ENCODE data around the gene LUC7L.
A peak's percentile ranks its signal among the peaks of the same experiment; 100 is the strongest.
"Not testable (repeated sequence)": the region's sequence is repeated elsewhere in the genome, so short reads cannot be mapped to it uniquely, and the experiment has no call there.

The LUC7L gene

DNA sequence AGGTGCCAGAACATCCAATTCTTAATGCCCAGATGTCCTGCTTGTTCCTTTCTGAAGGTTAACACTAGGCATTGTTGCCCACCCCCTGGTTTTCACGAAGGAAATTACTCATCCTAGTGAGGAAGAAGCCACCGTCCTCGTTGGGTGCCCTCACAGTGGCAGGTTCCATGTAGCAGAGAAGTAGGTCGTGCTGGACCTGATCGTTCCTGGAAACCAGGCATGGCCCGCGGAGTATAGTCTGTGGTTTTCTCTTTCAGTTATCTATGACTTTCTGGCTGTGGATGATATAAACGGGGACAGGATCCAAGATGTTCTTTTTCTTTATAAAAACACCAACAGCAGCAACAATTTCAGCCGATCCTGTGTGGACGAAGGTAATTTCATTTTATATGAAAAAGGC, 30.0 kb upstream of the LUC7L start:
- no peaks in the 10 kb centered on the region for H3K9me3 Mint-ChIP-seq
- H3K27ac Mint-ChIP-seq: no peak overlapping the region
- no peak for ATAC-seq (replicated peaks)
- H3K36me3 Mint-ChIP-seq (ENCODE audit: insufficient read depth): peaks cover 29% of the 10 kb centered on the region
- no peak for DNase-seq
- H3K4me1 Mint-ChIP-seq (ENCODE audit: low read depth in 2 of 2): peaks cover 0 to 3% of the 10 kb centered on the region in 2 donors
- H3K4me3 Mint-ChIP-seq: no peak overlapping the region
- H3K27me3 Mint-ChIP-seq: no peaks in the 10 kb centered on the region

DNA sequence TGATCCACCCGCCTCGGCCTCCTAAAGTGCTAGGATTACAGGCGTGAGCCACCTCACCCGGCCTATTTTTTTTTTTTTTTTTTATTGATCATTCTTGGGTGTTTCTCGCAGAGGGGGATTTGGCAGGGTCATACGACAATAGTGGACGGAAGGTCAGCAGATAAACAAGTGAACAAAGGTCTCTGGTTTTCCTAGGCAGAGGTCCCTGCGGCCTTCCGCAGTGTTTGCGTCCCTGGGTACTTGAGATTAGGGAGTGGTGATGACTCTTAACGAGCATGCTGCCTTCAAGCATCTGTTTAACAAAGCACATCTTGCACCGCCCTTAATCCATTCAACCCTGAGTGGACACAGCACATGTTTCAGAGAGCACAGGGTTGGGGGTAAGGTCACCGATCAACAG, 28.8 kb upstream of the LUC7L start:
- not testable (repeated sequence) for H3K27me3 Mint-ChIP-seq; H3K9me3 Mint-ChIP-seq; H3K27ac Mint-ChIP-seq; ATAC-seq (replicated peaks); H3K4me3 Mint-ChIP-seq; H3K4me1 Mint-ChIP-seq (ENCODE audit: low read depth in 2 of 2); DNase-seq
- peaks cover 26% of the 10 kb centered on the region for H3K36me3 Mint-ChIP-seq (ENCODE audit: insufficient read depth)

DNA sequence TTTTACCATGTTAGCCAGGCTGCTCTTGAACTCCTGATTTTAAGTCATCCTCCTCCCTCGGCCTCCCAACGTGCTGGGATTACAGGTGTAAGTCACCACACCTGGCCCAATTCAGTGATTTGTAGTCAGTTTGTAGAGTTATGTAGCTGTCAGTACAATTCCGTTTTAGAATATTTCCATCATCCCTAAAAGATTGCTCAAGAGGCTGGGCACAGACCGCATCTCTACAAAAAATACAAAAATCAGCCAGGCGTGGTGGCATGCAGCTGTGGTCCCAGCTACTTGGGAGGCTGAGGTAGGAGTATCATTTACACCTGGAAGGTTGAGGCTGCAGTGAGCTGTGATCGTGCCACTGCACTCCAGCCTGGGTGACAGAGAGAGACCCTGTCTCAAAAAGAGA, 25.9 kb upstream of the LUC7L start:
- Mint-ChIP-seq H3K27ac (no peak overlapping the region), H3K27me3 (no peaks in the 10 kb centered on the region), H3K9me3 (no peaks in the 10 kb centered on the region)

DNA sequence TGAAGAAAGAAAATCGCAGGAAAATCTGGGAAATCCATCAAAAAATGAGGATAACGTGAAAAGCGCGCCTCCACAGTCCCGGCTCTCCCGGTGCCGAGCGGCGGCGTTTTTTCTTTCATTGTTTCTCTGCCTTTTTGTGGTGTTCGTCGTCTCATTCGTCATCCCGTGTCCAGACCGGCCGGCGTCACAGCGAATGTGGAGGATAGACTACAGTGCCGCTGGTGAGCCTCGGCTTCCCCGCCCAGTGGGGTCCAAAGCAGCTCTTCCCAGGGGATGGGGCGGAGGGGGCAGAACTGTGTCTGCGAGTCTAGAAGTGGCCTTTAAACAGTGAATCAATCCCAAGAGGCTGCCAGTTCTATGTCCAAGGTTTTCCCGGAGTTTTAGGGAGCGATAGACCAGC, 25.2 kb upstream of the LUC7L start:
- ATAC-seq (replicated peaks): no peak
- peak overlapping the region in 1 of 2 donors; percentile 54 for H3K4me3 Mint-ChIP-seq
- no peak overlapping the region for H3K27ac Mint-ChIP-seq
- H3K27me3 Mint-ChIP-seq: no peaks in the 10 kb centered on the region
- peaks cover 10 to 12% of the 10 kb centered on the region in 2 donors for H3K4me1 Mint-ChIP-seq (ENCODE audit: low read depth in 2 of 2)
- DNase-seq: no peak
- H3K36me3 Mint-ChIP-seq (ENCODE audit: insufficient read depth): peaks cover 15% of the 10 kb centered on the region
- H3K9me3 Mint-ChIP-seq: no peaks in the 10 kb centered on the region

More for the DNA sequence above, 25.9 kb upstream of the LUC7L start:
- Mint-ChIP-seq H3K4me3 (no peak overlapping the region), H3K4me1 (ENCODE audit: low read depth in 2 of 2) (peaks cover 10 to 12% of the 10 kb centered on the region in 2 donors), H3K36me3 (ENCODE audit: insufficient read depth) (peaks cover 16% of the 10 kb centered on the region)
- DNase-seq (no peak), ATAC-seq (replicated peaks) (no peak)

DNA sequence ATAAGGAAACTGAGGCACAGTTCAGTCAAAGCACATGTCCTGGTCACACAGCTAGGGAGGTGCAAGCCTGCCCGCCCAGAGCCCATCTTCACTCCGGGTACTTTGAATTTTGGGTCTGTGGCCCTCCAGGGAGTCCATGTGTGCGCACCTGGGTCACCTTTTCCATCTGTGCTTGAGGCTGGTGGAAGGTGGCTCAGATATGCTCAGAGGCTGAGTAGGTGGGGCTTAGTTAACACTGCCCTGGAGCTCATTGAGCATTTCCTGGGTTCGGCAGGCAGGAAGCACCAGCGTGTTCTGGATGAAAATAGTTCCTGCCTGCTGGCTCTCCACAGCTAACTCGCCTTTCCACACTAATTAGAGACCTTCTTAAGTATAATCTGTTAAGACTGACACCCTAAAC, 24.6 kb upstream of the LUC7L start:
- Mint-ChIP-seq H3K9me3 (no peaks in the 10 kb centered on the region), H3K36me3 (ENCODE audit: insufficient read depth) (peaks cover 13% of the 10 kb centered on the region), H3K4me1 (ENCODE audit: low read depth in 2 of 2) (peaks cover 9 to 10% of the 10 kb centered on the region in 2 donors), H3K27me3 (no peaks in the 10 kb centered on the region), H3K27ac (no peak overlapping the region), H3K4me3 (peak overlapping the region; percentile 54 to 77)
- DNase-seq (no peak), ATAC-seq (replicated peaks) (no peak)

DNA sequence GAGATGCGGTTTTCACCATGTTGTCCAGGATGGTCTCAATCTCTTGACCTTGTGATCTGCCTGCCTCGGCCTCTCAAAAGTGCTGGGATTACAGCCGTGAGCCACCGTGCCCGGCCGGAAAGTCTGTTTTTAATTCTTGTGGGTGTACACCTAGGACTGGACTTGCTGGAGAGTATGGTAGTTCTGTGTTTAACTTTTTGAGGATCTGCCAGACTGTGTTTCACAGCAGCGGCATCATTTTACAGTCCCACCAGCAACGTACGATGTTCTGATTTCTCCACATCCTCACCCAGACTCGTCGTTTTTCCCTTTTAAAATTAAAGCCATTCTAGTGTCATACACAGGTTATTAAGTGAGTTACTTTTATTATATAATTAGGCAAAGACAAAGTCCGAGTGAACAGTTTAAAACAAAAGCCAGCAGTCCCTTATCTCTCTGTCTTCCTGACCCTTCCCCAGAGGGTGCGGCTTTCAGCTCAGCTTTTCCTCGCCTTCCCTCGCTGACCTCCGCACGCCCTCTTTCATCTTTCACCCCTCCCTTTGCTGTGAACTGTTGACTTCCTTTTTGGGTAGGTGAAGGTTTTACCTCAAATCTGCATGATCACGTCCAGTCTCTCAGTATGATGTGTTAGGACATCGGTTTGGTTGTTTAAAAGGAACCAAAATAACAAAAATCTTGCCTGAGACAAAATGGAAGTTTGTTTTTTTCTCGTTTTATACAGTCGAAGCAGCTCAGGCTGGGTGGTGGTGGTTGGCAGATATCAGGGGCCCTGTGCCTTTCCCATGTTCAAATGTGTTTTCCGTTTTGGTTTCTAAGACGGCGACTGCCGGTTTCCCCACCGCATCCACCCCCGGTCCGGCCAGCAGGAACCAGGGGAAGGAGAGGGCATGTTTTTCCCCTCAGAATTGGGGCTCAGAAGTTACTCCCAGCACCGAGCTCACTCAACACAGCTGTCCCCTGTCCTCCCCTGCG, 23.4 kb upstream of the LUC7L start:
- no peaks in the 10 kb centered on the region for H3K9me3 Mint-ChIP-seq
- H3K4me1 Mint-ChIP-seq (ENCODE audit: low read depth in 2 of 2): peaks cover 9 to 10% of the 10 kb centered on the region in 2 donors
- ATAC-seq (replicated peaks) (peak; percentile 76), DNase-seq (peak in 1 of 3 experiments; percentile 6)
- H3K4me3 Mint-ChIP-seq: peak overlapping the region; percentile 77 to 80
- peak overlapping the region; percentile 90 to 91 for H3K27ac Mint-ChIP-seq
- no peaks in the 10 kb centered on the region for H3K27me3 Mint-ChIP-seq
- H3K36me3 Mint-ChIP-seq (ENCODE audit: insufficient read depth): peaks cover 13% of the 10 kb centered on the region

DNA sequence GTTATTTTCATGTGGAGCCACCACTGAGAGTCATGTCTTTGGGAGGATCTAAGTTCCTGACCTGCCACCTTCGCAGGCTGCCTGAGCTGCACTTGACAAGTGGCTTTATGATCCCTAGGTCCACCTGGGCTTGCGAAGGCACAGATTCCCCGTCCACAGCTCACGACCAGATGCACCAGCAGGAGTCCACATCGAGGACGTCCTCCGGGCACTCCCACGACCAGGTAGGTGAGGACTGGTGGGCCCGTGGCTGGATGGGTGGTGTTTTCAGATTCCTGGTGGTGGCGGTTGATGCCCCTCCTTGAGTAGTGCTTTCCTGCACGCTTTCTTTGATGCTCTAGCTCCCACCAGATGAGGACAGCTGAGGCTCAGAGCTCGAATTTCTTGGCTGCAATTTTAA, 20.2 kb upstream of the LUC7L start:
- no peak overlapping the region for H3K4me3 Mint-ChIP-seq
- peaks cover 9 to 10% of the 10 kb centered on the region in 2 donors for H3K4me1 Mint-ChIP-seq (ENCODE audit: low read depth in 2 of 2)
- no peaks in the 10 kb centered on the region for H3K27me3 Mint-ChIP-seq
- no peak overlapping the region for H3K27ac Mint-ChIP-seq
- H3K9me3 Mint-ChIP-seq: no peaks in the 10 kb centered on the region
- peaks cover 11% of the 10 kb centered on the region for H3K36me3 Mint-ChIP-seq (ENCODE audit: insufficient read depth)
- DNase-seq: no peak
- ATAC-seq (replicated peaks): no peak

DNA sequence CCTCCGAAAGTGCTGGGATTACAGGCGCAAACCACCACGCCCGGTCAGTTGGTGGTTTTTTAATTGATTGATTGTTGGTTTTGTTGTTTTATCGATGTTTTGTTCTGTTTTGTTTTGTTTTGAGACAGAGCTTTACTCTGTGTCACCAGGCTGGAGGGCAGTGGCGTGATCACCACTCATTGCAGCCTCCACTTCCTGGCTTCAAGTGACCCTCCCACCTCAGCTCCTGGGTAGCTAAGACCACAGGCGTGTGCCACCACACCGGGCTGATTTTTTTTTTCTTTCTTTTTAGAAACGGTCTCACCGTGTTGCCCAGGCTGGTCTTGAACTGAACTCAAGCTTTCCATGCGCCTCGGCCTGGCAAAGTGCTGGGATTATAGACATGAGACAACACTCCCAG, 17.8 kb upstream of the LUC7L start:
- DNase-seq (no peak), ATAC-seq (replicated peaks) (no peak)
- Mint-ChIP-seq H3K27me3 (no peaks in the 10 kb centered on the region), H3K36me3 (ENCODE audit: insufficient read depth) (peaks cover 8% of the 10 kb centered on the region), H3K4me1 (ENCODE audit: low read depth in 2 of 2) (no peaks in the 10 kb centered on the region), H3K27ac (no peak overlapping the region), H3K4me3 (no peak overlapping the region), H3K9me3 (no peaks in the 10 kb centered on the region)

DNA sequence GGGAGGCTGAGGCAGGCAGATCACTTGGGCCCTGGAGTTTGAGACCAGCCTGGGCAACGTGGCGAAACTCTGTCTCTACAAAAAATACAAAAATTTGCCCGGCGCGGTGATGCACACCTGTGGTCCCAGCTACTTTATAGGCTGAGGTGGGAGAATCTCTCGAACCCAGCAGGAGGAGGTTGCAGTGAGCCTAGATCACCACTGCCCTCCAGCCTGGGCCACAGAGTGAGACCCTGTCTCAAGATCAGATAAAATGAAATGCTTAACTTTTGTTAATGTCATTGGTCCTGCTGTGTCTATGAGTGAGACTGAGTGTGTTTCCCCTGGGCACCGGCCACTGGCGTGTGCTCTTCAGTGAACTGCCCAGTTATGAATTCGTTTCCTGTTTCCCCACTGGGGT, 15.9 kb upstream of the LUC7L start:
- H3K27me3 Mint-ChIP-seq: no peaks in the 10 kb centered on the region
- peaks cover 5% of the 10 kb centered on the region for H3K36me3 Mint-ChIP-seq (ENCODE audit: insufficient read depth)
- H3K4me1 Mint-ChIP-seq (ENCODE audit: low read depth in 2 of 2): peaks cover 5 to 10% of the 10 kb centered on the region in 2 donors
- DNase-seq (no peak), ATAC-seq (replicated peaks) (no peak)
- no peak overlapping the region for H3K4me3 Mint-ChIP-seq
- H3K27ac Mint-ChIP-seq: peak overlapping the region; percentile 12 to 62
- no peaks in the 10 kb centered on the region for H3K9me3 Mint-ChIP-seq

DNA sequence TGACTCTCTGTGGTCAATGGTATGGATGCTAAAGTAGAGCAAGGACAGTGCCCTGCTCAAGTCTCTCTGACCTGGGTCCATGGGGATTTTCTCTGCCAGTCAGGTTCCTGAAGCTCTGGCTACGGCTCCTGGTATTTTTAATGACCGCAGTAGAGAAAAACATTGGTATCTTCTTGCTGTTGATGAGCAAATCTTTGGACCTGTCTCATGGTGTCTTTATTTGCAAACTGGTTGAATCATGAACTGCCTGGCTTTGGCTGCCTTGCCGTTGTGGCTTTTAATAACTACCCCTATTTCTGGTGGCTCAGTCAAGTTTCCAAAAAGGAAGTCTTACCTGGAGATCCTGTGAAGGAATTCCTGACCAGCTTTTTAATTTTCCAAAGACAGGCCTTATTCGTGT, 14.1 kb upstream of the LUC7L start:
- H3K27ac Mint-ChIP-seq: peak overlapping the region in 1 of 2 donors; percentile 79
- DNase-seq (no peak), ATAC-seq (replicated peaks) (no peak)
- no peaks in the 10 kb centered on the region for H3K9me3 Mint-ChIP-seq
- no peak overlapping the region for H3K4me3 Mint-ChIP-seq
- peaks cover 5% of the 10 kb centered on the region for H3K36me3 Mint-ChIP-seq (ENCODE audit: insufficient read depth)
- peaks cover 5 to 16% of the 10 kb centered on the region in 2 donors for H3K4me1 Mint-ChIP-seq (ENCODE audit: low read depth in 2 of 2)
- H3K27me3 Mint-ChIP-seq: no peaks in the 10 kb centered on the region

DNA sequence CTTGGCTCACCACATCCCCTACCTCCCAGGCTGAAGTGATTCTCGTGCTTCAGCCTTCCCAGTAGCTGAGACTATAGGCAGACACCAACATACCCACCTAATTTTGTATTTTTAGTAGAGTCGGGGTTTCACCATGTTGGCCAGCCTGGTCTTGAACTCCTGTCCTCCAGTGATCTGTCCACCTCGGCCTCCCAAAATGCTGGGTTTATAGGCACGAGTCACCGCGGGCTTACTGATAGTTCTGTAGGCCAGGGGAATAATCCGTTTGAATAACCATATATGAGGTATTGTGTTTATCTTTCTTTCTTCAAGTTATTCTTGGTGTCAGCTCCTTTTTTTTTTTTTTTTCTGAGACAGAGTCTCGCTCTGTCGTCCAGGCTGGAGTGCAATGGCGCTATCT, 13.0 kb upstream of the LUC7L start:
- Mint-ChIP-seq H3K4me1 (ENCODE audit: low read depth in 2 of 2) (peaks cover 5 to 16% of the 10 kb centered on the region in 2 donors), H3K27me3 (no peaks in the 10 kb centered on the region), H3K4me3 (no peak overlapping the region), H3K36me3 (ENCODE audit: insufficient read depth) (peaks cover 5% of the 10 kb centered on the region), H3K9me3 (no peaks in the 10 kb centered on the region), H3K27ac (no peak overlapping the region)
- ATAC-seq (replicated peaks): no peak
- no peak for DNase-seq

DNA sequence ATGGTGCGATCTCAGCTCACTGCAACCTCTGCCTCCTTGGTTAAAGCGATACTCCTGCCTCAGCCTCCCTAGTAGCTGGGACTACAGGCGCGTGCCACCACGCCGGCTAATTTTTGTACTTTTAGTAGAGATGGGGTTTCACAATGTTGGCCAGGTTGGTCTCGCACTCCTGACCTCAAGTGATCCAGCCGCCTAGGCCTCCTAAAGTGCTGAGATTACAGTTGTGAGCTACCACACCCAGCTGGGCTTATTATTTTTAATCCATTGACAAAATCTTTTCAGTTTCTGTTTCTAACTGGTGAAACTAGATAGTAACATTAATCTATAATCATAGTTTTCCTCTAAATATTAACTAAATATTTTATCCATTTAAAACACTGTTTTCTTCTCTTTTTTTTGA, 11.3 kb upstream of the LUC7L start:
- H3K36me3 Mint-ChIP-seq (ENCODE audit: insufficient read depth): peaks cover 5% of the 10 kb centered on the region
- DNase-seq (no peak), ATAC-seq (replicated peaks) (no peak)
- H3K4me1 Mint-ChIP-seq (ENCODE audit: low read depth in 2 of 2): peaks cover 6 to 20% of the 10 kb centered on the region in 2 donors
- no peak overlapping the region for H3K27ac Mint-ChIP-seq
- no peak overlapping the region for H3K4me3 Mint-ChIP-seq
- H3K9me3 Mint-ChIP-seq: no peaks in the 10 kb centered on the region
- no peaks in the 10 kb centered on the region for H3K27me3 Mint-ChIP-seq

DNA sequence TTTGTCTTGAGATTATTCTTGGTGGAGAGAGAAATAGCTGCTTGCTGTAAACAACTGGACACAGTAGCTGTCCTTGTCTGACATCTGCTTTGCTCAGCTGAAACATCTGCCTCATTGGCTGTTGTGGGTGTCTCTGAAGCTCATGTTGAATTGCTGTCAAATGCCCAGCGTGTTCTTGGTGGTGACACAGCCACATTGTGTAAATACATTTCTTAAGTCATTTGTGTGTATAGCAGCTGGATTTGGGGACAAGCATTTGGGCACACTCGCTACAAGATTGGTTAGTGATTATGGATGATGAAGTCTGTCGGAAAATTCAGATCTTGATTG, 10.7 kb upstream of the LUC7L start:
- Mint-ChIP-seq H3K27me3 (no peaks in the 10 kb centered on the region), H3K27ac (peak overlapping the region; percentile 44 to 53), H3K36me3 (ENCODE audit: insufficient read depth) (peaks cover 9% of the 10 kb centered on the region), H3K4me1 (ENCODE audit: low read depth in 2 of 2) (peaks cover 12 to 26% of the 10 kb centered on the region in 2 donors), H3K4me3 (no peak overlapping the region), H3K9me3 (no peaks in the 10 kb centered on the region)
- ATAC-seq (replicated peaks): no peak
- no peak for DNase-seq

All from effector memory CD8-positive, alpha-beta T cell (primary cell).